Caco-2 (cell line): ENCODE results near the gene BRINP1. TPM values are rescaled to one million over a fixed set of nuclear protein-coding genes. Genes with fewer than 3 reads are reported as not detected.
A peak's percentile ranks its signal among the peaks of the same experiment; 100 is the strongest.

Source experiments
- BruUV-seq: library from RNA; stranded (reverse); fragments of 400-500 nt; replicated peaks from 2 replicates; lab custom pipeline; 2021; lab: Mats Ljungman, UMichigan
- CTCF ChIA-PET: fragments of 300-600 bp; sonication (Branson Sonifier 250); formaldehyde crosslinking; loops from one replicate; lab custom pipeline; 2022; ENCODE audit warnings: antibody characterized with exemption; lab: Charles Lee
- POLR2A ChIA-PET: fragments of 300-600 bp; sonication (Branson Sonifier 250); formaldehyde crosslinking; loops from one replicate; lab custom pipeline; 2022; ENCODE audit warnings: antibody characterized with exemption; lab: Charles Lee
- DNase-seq, 2 experiments: peaks; one replicate each; pipeline versions ENCODE4 v3.0.0 to v3.0.0-alpha.2; 2020 to 2022
- H3K27me3 ChIP-seq: replicated peaks from 2 replicates; pipeline ENCODE4 v1.6.0; 2011; ENCODE audit warnings: low read length; ENCODE audit not compliant: control insufficient read depth, insufficient read depth
- H3K36me3 ChIP-seq: 2 replicates; pipeline ENCODE4 v1.5.1; 2011; ENCODE audit warnings: low read length; ENCODE audit not compliant: control insufficient read depth, insufficient read depth
- H3K4me1 ChIP-seq: fragments of 250-450 bp; sonication (Bioruptor Pico); 2 replicates; pipeline ENCODE4 v1.5.1; 2020; ENCODE audit warnings: mild to moderate bottlenecking
- H3K4me3 ChIP-seq: 2 replicates; pipeline ENCODE4 v1.5.1; 2011; ENCODE audit warnings: low read depth, mild to moderate bottlenecking, control low read depth, low read length
- H3K9me3 ChIP-seq: fragments of 250-450 bp; sonication (Bioruptor Pico); 2 replicates; pipeline ENCODE4 v1.5.1; 2020; ENCODE audit warnings: mild to moderate bottlenecking, moderate library complexity
- H3K27ac Mint-ChIP-seq: one replicate; pipeline ENCODE4 v1.8.0; 2022; ENCODE audit warnings: mixed read lengths; ENCODE audit not compliant: unreplicated experiment
- H3K27me3 Mint-ChIP-seq: one replicate; pipeline ENCODE4 v1.8.0; 2022; ENCODE audit warnings: mixed read lengths; ENCODE audit not compliant: insufficient read depth, unreplicated experiment
- H3K36me3 Mint-ChIP-seq: one replicate; pipeline ENCODE4 v1.8.0; 2022; ENCODE audit warnings: mild to moderate bottlenecking, mixed read lengths; ENCODE audit not compliant: insufficient read depth, unreplicated experiment
- H3K4me1 Mint-ChIP-seq: one replicate; pipeline ENCODE4 v1.8.0; 2022; ENCODE audit warnings: low read depth, mixed read lengths; ENCODE audit not compliant: unreplicated experiment
- H3K4me3 Mint-ChIP-seq: one replicate; pipeline ENCODE4 v1.8.0; 2022; ENCODE audit warnings: mild to moderate bottlenecking, moderate library complexity, mixed read lengths; ENCODE audit not compliant: unreplicated experiment
- H3K9me3 Mint-ChIP-seq: one replicate; pipeline ENCODE4 v1.8.0; 2022; ENCODE audit warnings: mixed read lengths; ENCODE audit not compliant: unreplicated experiment
- CTCF ChIP-seq, 2 experiments: fragments of 200-600 bp in 1 of 2; IDR thresholded peaks; 1 replicate in 1 of 2; 2 replicates in 1 of 2; pipeline versions ENCODE4 v1.5.1 to v1.8.0; 2011 to 2022; ENCODE audit warnings: antibody characterized with exemption in 1 of 2, control low read depth in 1 of 2, inconsistent platforms in 1 of 2, low read depth in 1 of 2, low read length in 1 of 2, mild to moderate bottlenecking in 1 of 2, moderate library complexity in 1 of 2; ENCODE audit not compliant: insufficient read depth in 1 of 2, severe bottlenecking in 1 of 2, unreplicated experiment in 1 of 2
- intact Hi-C: fragments of 100-400 bp; cut with micrococcal nuclease; formaldehyde crosslinking; loops from one replicate; pipeline ENCODE4 v1.10.0; 2022; ENCODE audit not compliant: unreplicated experiment
- total RNA-seq: library from RNA; stranded (reverse); gene quantifications from 2 replicates; pipeline ENCODE4 v1.2.3, GENCODE V29; 2022

BRINP1 gene
- total RNA-seq, 1 experiment from 2014 or later = not detected

GRCh38 chr9:119398350-119398749, 29.1 kb upstream of the BRINP1 start:
- DNase-seq = no peak
- H3K27ac Mint-ChIP-seq = no peak overlapping the region
- BruUV-seq = no TSS peak
- no peaks in the 10 kb centered on the region for H3K36me3 Mint-ChIP-seq
- Histone ChIP-seq H3K27me3 (no peaks in the 10 kb centered on the region), H3K4me1 (no peaks in the 10 kb centered on the region), H3K9me3 (no peaks in the 10 kb centered on the region), H3K4me3 (no peak overlapping the region), H3K36me3 (no peaks in the 10 kb centered on the region)
- CTCF ChIA-PET = no interaction called here
- peaks cover 16% of the 10 kb centered on the region for H3K27me3 Mint-ChIP-seq
- H3K4me3 Mint-ChIP-seq = no peak overlapping the region
- POLR2A ChIA-PET = no interaction called here
- intact Hi-C loops = no loop called here
- TF ChIP-seq CTCF (IDR thresholded peaks at IDR 0.05; ENCODE audit: insufficient read depth in 1 of 2, low read depth in 1 of 2, low read length in 1 of 2, severe bottlenecking in 1 of 2, unreplicated experiment in 1 of 2) = no peak
- H3K9me3 Mint-ChIP-seq = no peaks in the 10 kb centered on the region
- H3K4me1 Mint-ChIP-seq = no peaks in the 10 kb centered on the region

DNA sequence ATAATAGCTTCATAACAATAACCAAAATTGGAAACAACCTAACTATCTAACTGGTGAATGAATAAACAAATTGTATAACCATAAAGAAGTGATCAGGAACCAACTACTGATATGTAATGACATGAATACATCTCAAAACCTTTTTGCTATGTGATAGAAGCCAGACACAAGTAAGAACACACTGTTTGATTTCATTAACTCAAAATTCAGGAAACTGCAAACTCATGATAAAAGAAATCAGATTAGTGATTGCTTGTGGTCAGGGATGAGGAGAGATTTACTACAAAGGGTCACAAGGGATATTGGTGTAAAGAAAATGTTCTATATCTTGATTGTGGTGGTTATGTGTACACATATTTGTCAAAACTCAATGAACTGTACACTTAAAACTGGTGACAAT, 22.6 kb upstream of the BRINP1 start:
- CTCF ChIA-PET = no interaction called here
- TF ChIP-seq CTCF (IDR thresholded peaks at IDR 0.05; ENCODE audit: insufficient read depth in 1 of 2, low read depth in 1 of 2, low read length in 1 of 2, severe bottlenecking in 1 of 2, unreplicated experiment in 1 of 2) = no peak
- intact Hi-C loops = no loop called here
- H3K27ac Mint-ChIP-seq = no peak overlapping the region
- Histone ChIP-seq H3K4me1 (no peaks in the 10 kb centered on the region; the same call in 1 of the 2 replicates), H3K27me3 (no peaks in the 10 kb centered on the region), H3K36me3 (no peaks in the 10 kb centered on the region), H3K9me3 (no peaks in the 10 kb centered on the region), H3K4me3 (no peak overlapping the region)
- H3K9me3 Mint-ChIP-seq = no peaks in the 10 kb centered on the region
- peaks cover 7% of the 10 kb centered on the region for H3K27me3 Mint-ChIP-seq
- BruUV-seq = no TSS peak
- H3K4me1 Mint-ChIP-seq = no peaks in the 10 kb centered on the region
- no peaks in the 10 kb centered on the region for H3K36me3 Mint-ChIP-seq
- DNase-seq = no peak
- POLR2A ChIA-PET = no interaction called here
- H3K4me3 Mint-ChIP-seq = no peak overlapping the region

- Histone ChIP-seq H3K4me3 (no peak overlapping the region), H3K27me3 (no peaks in the 10 kb centered on the region), H3K9me3 (no peaks in the 10 kb centered on the region), H3K4me1 (no peaks in the 10 kb centered on the region), H3K36me3 (no peaks in the 10 kb centered on the region)
- ChIA-PET CTCF (interaction anchor here (0.6 to 1.0 kb wide), 2 partner anchors 731 to 973 kb away, joined by 3 to 4 read pairs; no protein-coding TSS in a partner anchor), POLR2A (no interaction called here)
- Mint-ChIP-seq H3K36me3 (no peaks in the 10 kb centered on the region), H3K4me3 (no peak overlapping the region), H3K27ac (no peak overlapping the region), H3K9me3 (no peaks in the 10 kb centered on the region), H3K4me1 (no peaks in the 10 kb centered on the region), H3K27me3 (peaks cover 5% of the 10 kb centered on the region)
- intact Hi-C loops = loop anchor here (1.0 kb wide), 1 partner anchor 973 kb away; no protein-coding TSS in a partner anchor
- no TSS peak for BruUV-seq
- peak; percentile 44 to 55 for DNase-seq
- peak; percentile 33 to 42 for TF ChIP-seq CTCF (IDR thresholded peaks at IDR 0.05; ENCODE audit: insufficient read depth in 1 of 2, low read depth in 1 of 2, low read length in 1 of 2, severe bottlenecking in 1 of 2, unreplicated experiment in 1 of 2)
Observed at GRCh38 chr9:119375892-119376291, 6.7 kb upstream of the BRINP1 start.
